Stimulated activated CD4-positive, alpha-beta T cell treated with anti-CD3 and anti-CD28 coated beads, TNF-alpha, amount 100 ng/mL, for 48 hours (primary cell): ENCODE results near the gene IGF2.

Experiments
- DNase-seq, 3 donors: peaks; one replicate each; pipeline ENCODE4 v3.0.0-alpha.2; 2020; ENCODE audit warnings: low read depth in 3 of 3

The IGF2 gene

DNA sequence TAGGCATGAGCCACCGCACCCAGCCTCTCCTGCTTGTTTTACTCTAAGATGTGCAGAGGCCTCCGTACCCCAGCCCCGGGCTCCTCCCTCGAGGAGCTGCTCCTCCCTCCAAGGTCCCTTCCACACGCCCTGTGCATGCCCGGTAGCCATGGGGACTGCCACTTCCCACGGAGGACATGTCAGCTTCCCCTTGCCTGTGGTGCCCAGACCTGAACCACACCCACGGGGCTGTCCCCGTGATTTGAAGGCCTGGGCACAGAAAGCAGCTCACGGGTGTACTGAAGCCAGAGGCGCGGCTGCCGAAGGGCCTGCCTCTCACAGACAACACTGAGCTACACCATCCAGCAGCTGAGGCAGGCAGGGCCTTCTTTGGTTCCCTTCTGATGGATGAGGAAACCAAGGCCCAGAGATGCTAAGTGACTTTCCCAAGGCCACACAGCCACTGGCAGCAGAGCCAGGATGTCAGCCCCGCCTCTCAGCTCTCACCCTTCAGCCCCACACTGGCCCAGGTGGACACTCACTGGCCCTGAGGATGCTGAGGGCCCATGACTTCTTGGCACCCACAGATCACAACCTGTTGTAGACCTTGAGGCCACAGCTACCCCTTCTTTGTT lies 14.5 kb upstream of the IGF2 start:
- DNase-seq = no peak

DNA sequence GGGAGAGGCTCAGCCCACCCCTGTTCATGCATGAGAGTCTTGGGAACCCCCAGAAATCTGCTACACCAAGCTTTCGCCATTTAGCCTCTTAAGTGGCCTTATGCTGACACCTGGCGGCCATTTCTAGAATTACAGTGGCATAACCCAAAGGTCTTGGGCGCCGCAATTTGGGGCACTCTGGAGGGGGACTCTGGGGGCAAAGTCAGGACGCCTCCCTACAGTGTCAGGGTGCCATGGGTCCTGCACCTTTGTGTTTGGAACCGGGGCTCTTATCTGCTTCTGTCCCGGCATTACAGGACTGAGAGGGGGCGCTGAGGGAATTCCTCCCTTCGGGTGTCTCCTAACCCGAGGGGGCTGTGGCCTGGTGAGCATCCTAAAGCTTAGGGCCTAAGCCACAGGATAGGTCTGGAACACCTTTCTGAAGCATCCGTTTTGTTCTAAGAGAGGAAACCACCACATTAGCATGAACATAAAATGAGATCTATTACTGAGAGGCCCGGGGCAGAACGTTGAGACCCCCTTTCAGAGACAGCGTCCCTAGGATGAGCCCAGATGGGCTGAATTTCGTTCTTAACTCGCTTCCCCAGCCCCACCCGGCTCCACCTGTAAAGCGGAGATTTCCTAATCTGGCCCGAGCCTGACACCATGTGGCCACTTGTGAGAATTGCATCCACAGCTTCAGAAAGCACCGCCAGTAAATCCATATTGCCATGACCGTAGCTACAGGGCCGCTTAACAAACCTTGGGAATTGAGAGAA lies 12.5 kb upstream of the IGF2 start:
- peak; percentile 59 to 66 (median 65) for DNase-seq

DNA sequence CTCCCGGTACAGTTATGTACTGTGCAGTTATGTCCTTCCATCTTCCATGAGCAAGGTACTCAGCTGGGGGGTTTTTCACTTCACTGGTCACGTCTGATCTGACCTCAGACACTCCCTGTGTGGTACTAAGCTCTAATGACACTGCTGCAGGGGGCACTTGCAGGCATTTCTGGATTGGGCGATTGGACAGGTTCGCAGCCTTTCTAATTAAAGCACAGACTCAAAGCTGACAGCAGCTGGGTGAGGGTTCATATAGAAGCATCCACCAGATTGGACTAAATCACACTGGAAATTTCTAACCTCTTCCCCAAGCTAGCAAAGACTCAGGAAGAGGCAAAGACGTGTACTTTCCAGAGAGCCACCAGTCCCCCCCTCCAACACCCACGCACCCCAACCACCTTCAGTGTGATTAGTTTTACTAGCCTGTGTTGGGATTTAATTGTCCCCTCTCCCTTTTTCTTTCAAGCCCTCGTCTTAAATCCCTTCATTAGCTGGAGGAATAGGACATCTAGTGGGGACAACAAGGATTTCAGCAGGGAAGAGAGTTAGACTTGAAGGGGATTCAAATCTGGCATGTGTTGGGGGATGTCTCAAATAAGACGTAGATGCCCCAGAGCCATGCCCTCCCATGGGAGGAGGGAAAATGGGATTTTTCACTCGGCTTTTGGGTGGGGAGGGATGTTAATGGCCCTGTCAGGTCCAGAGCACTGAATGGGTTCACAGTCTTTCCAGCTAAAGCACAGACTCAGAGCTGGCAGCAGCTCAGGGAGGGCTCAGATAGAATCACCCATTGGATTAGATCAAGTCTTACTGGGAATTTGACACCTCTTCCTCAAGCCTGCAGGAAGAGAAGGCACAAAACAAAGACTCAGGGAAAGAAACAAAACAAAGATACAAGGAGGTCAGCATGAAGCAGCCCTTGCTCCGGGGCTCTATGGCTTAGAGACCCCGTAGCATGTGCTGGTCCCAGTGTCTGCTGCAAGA lies 11.0 kb upstream of the IGF2 start:
- DNase-seq = no peak

DNA sequence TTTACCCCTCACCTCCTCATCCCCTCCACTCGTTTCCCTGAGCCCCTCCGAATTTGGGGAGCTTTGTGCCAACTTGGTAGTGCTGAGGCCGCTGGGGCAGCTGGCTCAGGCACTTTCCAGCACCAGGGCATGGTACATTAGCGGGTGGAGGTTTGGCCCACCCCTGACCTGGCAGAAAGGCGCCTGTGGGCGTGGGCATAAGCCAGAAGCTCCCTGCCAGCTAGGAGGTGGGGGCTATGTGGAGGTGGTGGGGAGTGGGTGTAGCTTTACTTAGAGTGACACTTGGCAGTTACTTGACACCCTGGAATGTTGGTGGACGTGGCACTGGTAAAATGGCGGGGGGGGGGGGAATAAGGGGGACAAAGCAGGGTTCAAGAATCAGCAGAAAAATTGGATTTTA lies 10.3 kb upstream of the IGF2 start:
- DNase-seq = no peak

DNA sequence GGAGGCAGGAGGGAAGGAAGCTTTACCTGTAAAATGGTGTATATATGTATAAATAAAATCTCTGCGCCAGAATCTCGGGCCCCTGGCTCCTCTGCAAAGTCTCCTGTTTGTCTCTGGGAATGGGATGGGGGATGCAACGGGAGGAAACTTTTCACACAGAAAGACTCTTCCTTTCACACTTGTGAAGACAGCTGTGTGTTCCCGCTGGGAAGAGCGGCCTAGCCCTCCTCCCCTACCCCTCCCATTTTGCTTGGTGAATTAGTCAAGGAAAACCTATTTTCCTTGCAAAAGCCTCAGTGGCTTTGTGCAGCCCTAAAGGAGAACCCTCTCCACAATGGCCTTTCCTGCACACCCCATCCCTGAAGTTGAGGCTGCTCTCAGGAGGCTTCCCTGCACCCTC lies 9.4 kb upstream of the IGF2 start:
- no peak for DNase-seq

DNA sequence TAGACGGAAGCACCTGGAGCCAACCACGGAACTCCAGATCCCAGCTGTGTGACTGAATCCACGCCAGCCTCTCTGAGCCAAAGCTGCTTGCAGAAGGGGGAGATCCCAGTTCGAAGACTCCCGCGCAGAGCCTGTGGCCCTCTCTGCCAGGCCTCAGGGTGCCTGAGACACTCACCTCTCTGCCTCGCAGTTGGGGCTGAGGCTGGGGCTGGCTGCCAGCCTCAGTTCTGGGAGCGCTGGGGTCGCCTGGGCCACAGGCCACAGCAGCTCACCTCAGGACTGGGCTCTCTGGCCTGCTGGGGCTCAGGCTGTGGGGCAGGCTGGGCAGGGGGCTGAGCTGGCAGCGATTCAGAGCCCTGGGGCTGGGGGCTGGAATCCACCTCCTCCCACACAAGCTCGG lies 8.2 kb upstream of the IGF2 start:
- no peak for DNase-seq

DNA sequence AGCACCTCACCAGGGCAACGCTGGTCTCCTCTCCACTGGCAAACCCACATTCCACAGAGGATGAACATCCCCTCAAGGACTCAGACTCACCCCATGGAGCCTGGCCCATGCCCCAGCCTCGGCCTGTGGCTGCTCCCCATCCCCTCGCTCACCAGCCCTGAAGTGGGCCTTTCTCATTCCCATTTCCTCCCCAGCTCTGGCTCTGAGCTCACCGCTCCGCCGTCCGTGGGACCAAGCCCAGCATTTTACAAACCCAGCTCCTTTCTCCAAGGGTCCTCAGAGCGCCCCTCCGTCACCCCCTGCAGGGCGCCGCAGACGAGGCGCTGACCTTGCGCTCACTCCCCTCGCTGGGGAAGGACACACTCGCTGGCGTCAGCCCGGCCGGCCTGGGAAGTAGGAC lies 6.9 kb upstream of the IGF2 start:
- no peak for DNase-seq

DNA sequence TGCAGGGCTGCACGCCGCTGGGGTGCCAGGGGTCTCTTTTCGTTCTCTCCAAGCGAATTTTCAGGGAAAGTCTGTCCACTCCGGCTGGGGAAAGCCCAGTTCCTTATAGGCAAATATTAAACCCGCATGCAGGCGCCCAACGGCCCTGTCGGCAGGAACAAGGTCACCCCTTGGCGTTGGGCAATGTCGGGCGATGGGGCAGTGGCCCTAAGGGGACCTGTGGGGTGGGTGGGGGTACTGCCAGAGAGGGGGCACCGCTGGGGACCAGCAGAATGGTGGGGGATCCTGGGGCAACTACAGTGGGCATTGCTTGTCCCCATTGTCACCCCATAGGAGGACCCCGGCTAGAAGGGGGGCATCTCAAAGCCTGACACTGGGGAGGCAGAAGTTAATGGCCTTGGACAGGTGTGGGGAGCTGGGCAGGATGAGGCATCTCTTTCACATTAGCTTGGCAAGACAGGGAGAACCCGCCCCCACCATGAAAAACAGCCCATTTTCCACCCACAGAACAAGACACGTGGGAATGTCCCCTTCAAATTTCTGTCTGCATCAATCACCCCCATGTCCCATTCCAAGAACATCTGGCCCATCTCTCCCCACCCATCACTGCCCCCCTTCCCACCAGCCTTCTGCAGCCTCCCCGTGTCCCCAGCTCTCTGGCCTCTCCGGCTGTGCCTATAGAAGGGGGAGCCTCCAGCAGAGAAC lies 5.5 kb upstream of the IGF2 start:
- DNase-seq = no peak

DNA sequence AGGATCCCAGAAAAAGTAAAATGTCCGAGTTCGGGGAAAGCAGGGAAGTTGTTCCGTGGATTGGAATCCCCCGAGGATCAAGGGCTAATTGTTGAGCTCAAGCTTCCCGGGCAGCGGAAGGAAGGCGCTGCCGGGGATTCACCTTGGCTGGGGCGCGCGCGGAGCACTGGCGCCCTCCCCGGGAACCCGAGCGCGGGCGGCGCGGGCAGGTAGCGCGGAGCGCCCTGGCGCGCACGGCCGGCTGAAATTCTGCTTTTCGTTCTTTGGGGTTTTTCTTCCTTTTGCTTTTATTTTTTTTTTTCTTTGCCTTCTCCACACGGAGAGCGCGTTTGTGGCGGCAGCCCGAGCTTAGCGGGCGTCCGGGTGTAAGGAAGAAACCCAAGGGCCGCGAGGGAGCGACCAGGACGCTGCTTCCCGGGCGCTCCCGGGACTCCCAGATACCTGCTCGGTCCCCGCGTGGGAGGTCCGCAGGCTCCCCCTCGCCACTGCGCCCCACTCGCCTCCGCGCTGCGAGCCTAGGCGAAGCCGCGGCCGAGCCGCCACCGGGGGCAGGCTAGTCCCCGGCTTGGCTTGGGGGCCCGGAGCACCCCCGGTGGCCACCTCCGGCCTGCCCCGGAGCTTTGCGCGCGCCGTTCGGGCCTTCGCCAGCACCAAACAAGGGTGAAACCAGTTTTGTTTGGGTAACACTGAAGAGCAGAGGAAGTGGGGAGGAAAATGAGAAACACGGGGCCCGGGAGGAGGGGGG lies 4.8 kb upstream of the IGF2 start:
- DNase-seq = no peak

DNA sequence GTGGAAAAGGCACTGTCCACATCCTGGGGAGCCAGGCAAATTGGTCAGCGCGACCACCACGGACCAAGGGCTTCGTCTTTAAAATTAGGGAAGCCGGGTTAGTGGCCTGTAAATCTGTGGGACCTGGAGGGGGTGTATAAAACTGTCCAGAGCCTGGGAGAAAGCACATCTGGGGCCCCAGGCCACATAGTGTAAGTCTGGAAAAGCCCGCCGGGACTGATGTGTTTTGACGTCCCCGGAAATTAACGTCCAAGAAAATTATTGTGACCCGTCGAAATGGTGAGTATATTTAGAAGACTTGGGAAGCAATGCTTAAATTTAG lies 4.2 kb upstream of the IGF2 start:
- DNase-seq = no peak

DNA sequence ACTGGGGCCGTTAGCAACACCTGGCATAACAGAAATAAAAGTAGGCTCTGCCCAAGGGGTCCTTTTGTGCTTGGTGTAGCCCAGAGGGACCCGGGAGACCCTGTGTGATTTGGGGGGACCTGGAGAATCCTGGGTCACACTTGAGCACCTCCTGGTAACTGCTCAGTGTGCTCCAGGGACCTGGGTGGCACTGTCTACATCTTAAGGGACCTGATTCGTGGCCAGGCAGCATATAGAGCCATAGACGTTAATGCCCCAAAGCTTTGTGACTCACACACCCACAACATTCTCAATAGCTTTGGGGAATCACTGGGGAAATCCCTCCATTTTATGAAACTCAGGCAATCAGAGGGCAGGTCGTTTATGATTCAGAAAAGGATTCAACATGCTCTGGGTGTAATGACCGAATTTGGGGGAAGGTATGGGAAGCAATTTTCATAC lies 3.6 kb upstream of the IGF2 start:
- DNase-seq = peak in 2 of 3 donors; percentile 9 to 23

DNA sequence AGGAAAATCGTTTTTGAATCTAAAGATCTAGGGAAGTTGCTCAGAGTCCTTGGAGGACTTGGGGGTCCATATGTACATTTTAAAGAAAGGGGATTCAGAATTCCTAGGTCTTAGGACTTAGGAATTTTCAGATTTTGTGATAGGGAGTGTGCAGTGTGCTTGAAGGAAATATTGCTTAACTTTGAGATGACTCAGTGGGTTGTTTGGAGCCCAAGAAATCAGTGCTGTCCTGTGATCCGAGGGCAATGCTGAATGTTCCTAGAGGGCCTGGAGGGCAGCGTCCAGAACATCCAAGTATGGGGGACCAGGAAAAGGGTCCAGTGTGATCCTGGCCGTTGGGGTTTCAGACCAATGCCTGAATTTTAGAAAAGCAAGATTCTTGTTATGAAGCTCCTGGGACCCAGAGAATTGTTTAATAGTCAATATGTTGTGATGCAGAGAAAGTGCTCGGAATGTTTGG lies 3.1 kb upstream of the IGF2 start:
- DNase-seq = no peak

DNA sequence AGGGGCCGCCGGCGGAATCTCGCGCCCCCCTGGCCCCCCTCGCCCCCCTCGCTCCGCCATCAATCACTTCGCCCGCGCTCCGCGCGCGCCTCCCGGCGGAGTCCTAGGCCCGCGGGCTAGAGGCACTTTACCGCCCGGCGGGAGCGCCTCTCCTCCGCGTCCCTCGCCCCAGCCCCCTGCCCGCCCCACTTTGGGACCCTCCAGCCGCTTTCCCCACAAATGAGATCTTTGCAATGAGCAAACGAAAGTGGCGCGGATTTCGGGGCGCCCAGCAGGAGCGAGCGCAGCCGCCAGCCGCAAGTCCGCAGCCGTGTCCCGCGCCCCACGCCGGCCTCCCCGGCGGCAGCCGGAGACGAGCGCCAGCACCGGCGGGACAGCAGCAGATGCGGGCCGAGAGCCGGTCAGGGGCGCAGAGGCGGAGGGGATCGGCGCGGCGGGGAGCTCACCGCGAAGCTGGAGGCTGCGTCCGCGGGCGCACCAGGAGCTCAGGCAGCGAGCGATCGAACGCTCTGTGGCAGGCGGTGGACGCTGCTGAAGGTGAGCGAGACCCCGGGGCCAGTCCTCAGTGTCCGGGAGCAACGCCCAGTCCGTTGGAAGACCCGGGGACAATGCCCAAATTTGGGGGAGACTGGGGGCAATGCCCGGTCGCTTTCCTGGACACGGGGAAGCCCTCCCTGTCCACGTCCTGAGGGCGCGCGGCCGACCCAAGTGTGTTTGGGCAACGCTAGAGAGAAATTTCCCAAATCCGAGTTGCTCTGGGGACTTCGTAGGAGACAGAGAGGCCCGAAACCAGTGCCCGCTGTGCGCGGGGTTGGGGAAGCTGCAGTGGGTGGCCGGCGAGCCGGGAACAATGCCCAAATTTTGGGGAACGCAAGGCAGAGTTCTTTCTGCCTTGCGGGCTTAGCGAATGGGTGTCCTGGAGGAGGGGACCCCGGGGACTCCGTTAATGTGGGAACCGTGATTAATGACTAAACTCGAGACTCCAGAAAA lies 1.5 kb upstream of the IGF2 start:
- DNase-seq = no peak

DNA sequence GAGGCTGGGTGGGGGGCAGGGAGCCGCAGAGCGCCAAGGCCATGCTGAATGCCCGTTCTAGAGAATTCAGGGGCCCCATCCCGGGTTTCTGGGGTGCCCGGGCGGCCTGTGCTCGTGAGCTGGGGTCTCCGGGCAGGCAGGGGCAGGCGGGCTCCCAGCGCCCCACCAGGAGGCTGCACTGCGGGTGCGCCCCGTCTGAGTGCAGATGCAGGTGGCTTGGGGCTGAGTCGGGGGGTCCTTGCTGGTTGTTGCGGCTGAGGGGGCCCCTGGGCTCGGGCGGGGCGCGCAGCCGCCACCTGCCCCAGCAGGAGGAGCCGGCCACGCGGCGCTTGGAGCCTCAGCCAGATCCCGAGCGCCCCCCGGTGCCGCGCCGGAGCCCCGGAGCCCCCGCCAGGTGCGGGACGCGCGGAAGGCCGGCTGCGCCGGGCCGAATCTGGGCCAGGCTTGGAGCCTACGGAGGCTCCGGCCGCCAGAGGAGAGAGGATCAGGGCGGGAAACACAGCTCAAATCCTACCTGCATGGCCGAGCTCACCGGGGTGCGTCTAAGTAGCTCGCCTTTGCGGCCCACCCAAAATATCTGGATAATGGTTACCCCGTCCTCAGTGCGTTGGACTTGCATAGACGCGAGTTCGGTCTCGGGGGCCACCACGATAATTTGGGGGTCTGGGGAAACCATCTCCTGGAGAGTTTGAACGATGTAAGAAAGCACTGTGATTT lies 590 bp upstream of the IGF2 start:
- no peak for DNase-seq

DNA sequence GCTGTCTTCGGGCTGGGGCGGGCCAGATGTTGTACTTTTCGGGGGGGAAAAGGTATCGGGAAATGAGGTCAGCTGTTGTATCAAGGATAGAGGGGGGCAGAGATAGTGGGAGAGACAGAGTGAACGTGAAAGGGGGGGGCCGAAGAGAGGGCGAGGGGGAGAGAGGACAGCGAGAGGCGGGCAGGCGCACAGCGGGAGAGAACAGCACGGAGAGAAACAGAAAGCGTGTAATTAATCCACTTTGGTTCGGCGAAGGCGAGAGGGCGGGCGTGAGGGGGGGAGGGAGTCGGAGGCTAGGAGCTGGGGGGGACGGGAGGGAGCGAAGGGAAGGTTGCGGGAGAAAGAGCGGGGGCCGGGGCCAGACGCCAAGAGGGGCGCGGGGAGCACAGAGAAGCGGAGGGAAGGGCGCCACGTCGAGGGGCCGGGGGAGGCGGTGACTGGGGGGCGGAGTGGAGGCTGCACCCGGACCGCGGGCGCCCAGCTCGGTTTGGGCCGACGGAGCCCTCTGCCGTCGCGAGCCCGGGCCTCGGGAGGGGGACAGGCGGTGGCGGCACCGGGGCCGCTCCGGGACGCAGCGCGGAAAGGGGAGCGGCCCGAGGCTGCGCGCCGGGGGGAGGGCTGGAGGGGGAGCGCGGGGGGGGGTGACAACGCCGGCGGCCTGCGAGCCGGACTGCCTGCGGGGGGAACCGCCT lies 612 bp downstream of the IGF2 start:
- DNase-seq = no peak

DNA sequence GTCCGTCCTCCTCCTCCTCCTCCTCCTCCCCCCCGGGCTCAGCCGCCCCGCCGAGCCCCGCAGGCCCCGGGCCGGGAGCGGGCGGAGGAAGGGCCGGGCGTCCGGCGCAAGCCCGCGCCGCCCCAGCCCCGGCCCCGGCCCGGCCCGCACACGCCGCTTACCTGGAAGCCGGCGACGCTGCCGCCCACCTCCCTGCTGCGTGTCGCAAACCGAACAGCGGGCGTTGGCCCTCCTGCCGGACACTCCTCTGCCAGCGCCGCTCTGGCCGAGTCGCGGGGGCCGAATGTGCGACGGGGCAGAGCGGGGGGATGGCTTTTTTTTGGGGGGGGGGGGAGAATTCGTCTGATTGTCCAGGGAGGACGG lies 1.1 kb downstream of the IGF2 start:
- no peak for DNase-seq

DNA sequence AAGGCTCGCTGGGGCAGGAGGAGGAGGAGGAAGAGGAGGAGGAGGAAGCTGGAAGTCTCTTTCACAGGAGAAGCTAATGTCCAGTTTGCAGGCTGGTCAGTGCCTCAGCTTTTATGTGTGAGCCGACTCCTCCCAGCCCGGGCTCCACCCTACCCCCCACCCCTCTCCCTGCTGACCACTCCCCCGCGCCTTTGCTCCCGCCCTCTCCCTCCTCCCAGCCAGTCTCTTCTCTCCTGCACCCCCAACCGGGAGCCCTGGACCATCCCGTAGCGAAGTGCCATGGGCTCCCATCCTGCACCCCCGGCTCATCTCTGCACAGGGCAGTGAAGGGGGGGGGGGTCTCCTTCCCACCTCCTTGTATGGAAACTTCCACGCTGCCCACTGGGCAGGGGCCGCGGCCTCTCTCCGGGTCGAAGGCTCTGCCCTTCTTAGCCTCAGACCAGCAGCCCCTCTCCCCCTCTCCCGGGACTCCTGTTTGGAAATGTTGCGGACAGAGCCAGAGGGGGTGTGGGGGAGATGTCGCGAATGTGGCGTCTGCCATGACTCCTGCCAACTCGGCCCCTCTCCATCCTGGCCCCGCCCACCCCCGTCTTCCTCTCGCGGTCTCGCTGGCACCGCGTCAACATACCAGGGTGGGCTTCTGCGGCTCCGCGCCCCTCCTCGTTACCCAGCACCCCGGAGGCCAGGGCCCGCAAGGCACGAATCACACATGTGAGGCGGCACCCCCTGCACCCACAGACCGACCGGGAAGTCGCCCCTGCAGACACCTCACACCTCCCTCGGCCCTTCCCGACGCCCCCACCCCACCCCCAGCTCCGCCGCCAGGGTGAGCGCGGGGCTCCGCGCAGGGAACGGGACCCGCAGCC lies 1.8 kb downstream of the IGF2 start:
- DNase-seq = no peak

DNA sequence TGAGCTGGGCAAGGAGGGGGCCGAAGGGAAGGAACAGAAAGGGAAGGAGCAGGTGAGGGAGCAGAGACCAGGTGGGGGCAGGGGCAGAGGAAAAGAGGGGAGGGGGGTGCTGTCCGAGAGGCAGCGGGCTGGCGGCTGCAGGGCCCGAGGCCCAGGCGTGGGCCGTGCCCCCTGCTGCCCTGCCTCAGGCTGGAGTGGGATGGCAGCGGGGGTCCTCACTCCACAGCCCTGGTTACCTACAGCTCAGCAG lies 2.3 kb downstream of the IGF2 start:
- DNase-seq = no peak
